Measurements from ENCODE around the gene TMEM63A.
"Not testable (repeated sequence)": the region's sequence is repeated elsewhere in the genome, so short reads cannot be mapped to it uniquely, and the experiment has no call there.

Gene TMEM63A

GRCh38 chr1:225881959-225882693, at the start of gene TMEM63A:
TSS of gene TMEM63A (minus strand) at chr1:225882380. CDS start at chr1:225877580, 4,800 bp downstream.
- DNase-seq (ENCODE audit: low spot score) = peak; percentile 82

GRCh38 chr1:225931270-225932136, 49.3 kb upstream of the TMEM63A start:
- DNase-seq (ENCODE audit: low spot score) = no peak

GRCh38 chr1:225930566-225930965, 48.4 kb upstream of the TMEM63A start:
- DNase-seq (ENCODE audit: low spot score) = no peak

GRCh38 chr1:225929462-225929861, 47.3 kb upstream of the TMEM63A start:
- DNase-seq (ENCODE audit: low spot score) = not testable (repeated sequence)

- DNase-seq (ENCODE audit: low spot score) = no peak
Observed at GRCh38 chr1:225928186-225929175, 46.3 kb upstream of the TMEM63A start.

- DNase-seq (ENCODE audit: low spot score) = no peak
Observed at GRCh38 chr1:225926551-225927113, 44.5 kb upstream of the TMEM63A start.

- DNase-seq (ENCODE audit: low spot score) = peak; percentile 95
Observed at GRCh38 chr1:225923692-225924555, 41.7 kb upstream of the TMEM63A start, which contains the start of gene PYCR2. TSS of gene PYCR2 (minus strand) at chr1:225924250. CDS start at chr1:225924110, 140 bp downstream.

- DNase-seq (ENCODE audit: low spot score) = no peak
Observed at GRCh38 chr1:225923381-225923691, 41.2 kb upstream of the TMEM63A start.

GRCh38 chr1:225921734-225922709, 39.8 kb upstream of the TMEM63A start:
- DNase-seq (ENCODE audit: low spot score) = no peak

GRCh38 chr1:225919906-225920305, 37.7 kb upstream of the TMEM63A start:
- DNase-seq (ENCODE audit: low spot score) = peak; percentile 97

GRCh38 chr1:225918280-225918679, 36.1 kb upstream of the TMEM63A start:
- no peak for DNase-seq (ENCODE audit: low spot score)

- DNase-seq (ENCODE audit: low spot score) = no peak
Observed at GRCh38 chr1:225917536-225917935, 35.4 kb upstream of the TMEM63A start.

- DNase-seq (ENCODE audit: low spot score) = no peak
Observed at GRCh38 chr1:225917101-225917500, 34.9 kb upstream of the TMEM63A start.

GRCh38 chr1:225915538-225915991, 33.4 kb upstream of the TMEM63A start:
- no peak for DNase-seq (ENCODE audit: low spot score)

- DNase-seq (ENCODE audit: low spot score) = no peak
Observed at GRCh38 chr1:225914947-225915346, 32.8 kb upstream of the TMEM63A start.

- DNase-seq (ENCODE audit: low spot score) = no peak
Observed at GRCh38 chr1:225914391-225914790, 32.2 kb upstream of the TMEM63A start.

GRCh38 chr1:225911191-225912130, 29.3 kb upstream of the TMEM63A start:
- DNase-seq (ENCODE audit: low spot score) = peak; percentile 65

GRCh38 chr1:225909477-225909876, 27.3 kb upstream of the TMEM63A start:
- DNase-seq (ENCODE audit: low spot score) = no peak
